HFF-Myc (cell line): ENCODE data around the gene NLRP1.

Source experiments
- DNase-seq: peaks from one replicate; pipeline ENCODE4 v3.0.0-alpha.2; 2011; ENCODE audit warnings: low read depth; ENCODE audit errors: extremely low read depth
- H3K4me3 ChIP-seq: replicated peaks from 2 replicates; pipeline ENCODE4 v1.5.1; 2011; ENCODE audit warnings: low read depth, mild to moderate bottlenecking, control low read depth, low read length
- CTCF ChIP-seq: IDR thresholded peaks from 2 replicates; pipeline ENCODE4 v1.5.1; 2012; ENCODE audit warnings: mild to moderate bottlenecking, low read depth, low read length, control low read depth; ENCODE audit errors: missing control alignments

NLRP1 gene

GRCh38 chr17:5526821-5527598 lies 57.3 kb downstream of the NLRP1 start:
- TF ChIP-seq CTCF: no peak
- DNase-seq: peak; percentile 96
- no peak overlapping the region for H3K4me3 ChIP-seq

GRCh38 chr17:5523249-5523648 lies 61.1 kb downstream of the NLRP1 start:
- H3K4me3 ChIP-seq: no peak overlapping the region
- DNase-seq: no peak
- no peak for TF ChIP-seq CTCF

DNA sequence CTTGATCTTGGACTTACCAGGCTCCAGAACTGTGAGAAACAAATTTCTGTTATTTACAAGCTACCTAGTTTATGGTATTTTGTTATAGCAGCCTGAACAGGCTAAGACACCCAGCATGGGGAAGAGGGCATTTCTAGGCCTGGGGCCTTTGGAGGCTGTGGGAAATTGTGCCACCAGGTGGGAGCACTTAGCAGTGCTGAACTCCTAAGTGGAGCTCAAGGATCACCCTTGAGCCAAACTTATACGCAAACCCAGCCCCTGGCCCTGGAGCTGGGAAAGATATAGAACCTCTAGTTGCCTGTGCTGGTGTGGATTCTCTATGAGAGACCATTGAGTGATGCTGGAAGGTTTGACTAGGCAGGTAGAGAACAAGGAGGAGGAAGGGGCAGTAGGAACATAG lies 61.8 kb downstream of the NLRP1 start:
- no peak for DNase-seq
- no peak for TF ChIP-seq CTCF
- no peak overlapping the region for H3K4me3 ChIP-seq

DNA sequence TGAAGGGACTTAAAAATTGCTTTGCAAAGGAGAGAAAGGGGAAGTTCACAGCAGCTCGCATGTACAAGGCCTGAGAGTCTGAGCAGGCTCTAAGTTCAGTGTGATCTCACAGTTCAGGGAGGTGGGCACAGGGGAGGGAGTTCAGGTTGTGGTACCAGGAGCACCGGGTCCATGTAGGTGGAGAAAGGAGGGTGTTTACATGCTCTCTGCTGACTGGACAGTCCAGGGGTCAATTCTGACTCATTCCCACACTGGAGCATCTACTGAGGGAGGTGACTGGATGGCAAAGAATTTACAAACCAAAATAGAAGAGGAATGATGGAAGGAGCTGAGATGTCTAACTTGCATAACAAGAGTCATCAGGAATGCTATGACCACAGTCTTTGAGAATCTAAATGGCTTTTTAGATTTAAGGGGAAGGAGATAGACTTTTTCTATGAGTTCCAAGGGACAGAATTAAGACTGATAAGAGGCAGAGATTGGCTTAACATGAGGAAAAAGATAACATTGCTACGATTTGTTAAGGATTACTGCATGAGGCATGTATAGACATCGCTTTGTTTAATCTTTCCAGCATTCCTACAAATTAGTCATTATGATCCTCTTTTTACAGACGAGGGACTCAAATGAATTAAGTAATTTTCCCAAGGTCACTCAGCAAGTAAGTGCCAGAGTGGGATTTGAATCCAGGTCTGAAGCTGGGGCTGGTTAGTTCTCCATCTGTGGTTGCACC lies 68.1 kb downstream of the NLRP1 start:
- H3K4me3 ChIP-seq: no peak overlapping the region
- peak; percentile 83 for DNase-seq
- TF ChIP-seq CTCF: no peak

DNA sequence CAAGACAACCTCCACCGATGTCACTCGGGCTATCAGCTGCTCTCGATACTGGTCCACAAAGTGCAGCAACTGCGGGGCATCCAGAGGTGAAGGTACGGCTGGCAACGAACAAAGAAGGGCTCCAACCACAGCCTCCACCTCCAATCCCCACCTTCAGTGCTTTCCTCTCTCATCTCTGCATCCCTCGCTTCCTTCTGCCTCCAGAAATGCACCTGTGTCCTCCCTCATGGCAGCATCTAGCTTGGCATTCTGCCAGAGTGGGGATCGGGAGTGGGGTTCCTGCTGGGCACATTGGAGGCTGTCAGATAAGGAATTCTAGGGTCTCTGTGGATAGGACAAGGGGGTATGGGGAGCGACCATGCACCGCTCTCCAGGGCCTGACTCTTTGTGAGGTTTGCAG lies 69.3 kb downstream of the NLRP1 start:
- no peak for TF ChIP-seq CTCF
- no peak overlapping the region for H3K4me3 ChIP-seq
- DNase-seq: no peak

- no peak overlapping the region for H3K4me3 ChIP-seq
- no peak for TF ChIP-seq CTCF
- no peak for DNase-seq
Observed at GRCh38 chr17:5513628-5514027, 70.7 kb downstream of the NLRP1 start.
